GM19023 (cell line): Measurements from ENCODE around the gene SDR39U1.

ENCODE experiments used
- ATAC-seq: cut with Tn5 transposase; IDR thresholded peaks from one replicate; pipeline ENCODE4 v1.9.1; 2021; ENCODE audit warnings: mild to moderate bottlenecking, moderate library complexity; ENCODE audit not compliant: unreplicated experiment

Gene SDR39U1

GRCh38 chr14:24443053-24443665, 583 bp upstream of the SDR39U1 start:
- no peak for ATAC-seq

- no peak for ATAC-seq
These were observed 704 bp downstream of the SDR39U1 start for GRCh38 chr14:24441904-24442239.

GRCh38 chr14:24441485-24441884, 1.1 kb downstream of the SDR39U1 start:
- ATAC-seq: no peak

- no peak for ATAC-seq
These were observed 1.8 kb downstream of the SDR39U1 start for GRCh38 chr14:24440606-24441399.

GRCh38 chr14:24439830-24440605, 2.6 kb downstream of the SDR39U1 start:
- no peak for ATAC-seq

- ATAC-seq: no peak
These were observed 3.3 kb downstream of the SDR39U1 start for GRCh38 chr14:24439257-24439656.

- no peak for ATAC-seq
These were observed 4.1 kb downstream of the SDR39U1 start for GRCh38 chr14:24438223-24439097.

- ATAC-seq: no peak
These were observed 4.9 kb downstream of the SDR39U1 start for GRCh38 chr14:24437736-24438067.

GRCh38 chr14:24437020-24437735, 5.4 kb downstream of the SDR39U1 start:
- no peak for ATAC-seq

GRCh38 chr14:24436355-24437019, 6.1 kb downstream of the SDR39U1 start:
- no peak for ATAC-seq

GRCh38 chr14:24435998-24436354, 6.6 kb downstream of the SDR39U1 start:
- ATAC-seq: no peak

- ATAC-seq: no peak
These were observed 7.3 kb downstream of the SDR39U1 start for GRCh38 chr14:24435192-24435810.

- ATAC-seq: no peak
These were observed 7.9 kb downstream of the SDR39U1 start for GRCh38 chr14:24434676-24435075.

GRCh38 chr14:24434036-24434435, 8.5 kb downstream of the SDR39U1 start:
- ATAC-seq: no peak

GRCh38 chr14:24432259-24433131, 10.1 kb downstream of the SDR39U1 start:
- ATAC-seq: no peak

GRCh38 chr14:24431569-24432258, 10.9 kb downstream of the SDR39U1 start:
- ATAC-seq: peak; percentile 48

GRCh38 chr14:24430682-24431568, 11.7 kb downstream of the SDR39U1 start:
- ATAC-seq: peak; percentile 30
